Measurements from ENCODE around the gene RP9.

Gene RP9

DNA sequence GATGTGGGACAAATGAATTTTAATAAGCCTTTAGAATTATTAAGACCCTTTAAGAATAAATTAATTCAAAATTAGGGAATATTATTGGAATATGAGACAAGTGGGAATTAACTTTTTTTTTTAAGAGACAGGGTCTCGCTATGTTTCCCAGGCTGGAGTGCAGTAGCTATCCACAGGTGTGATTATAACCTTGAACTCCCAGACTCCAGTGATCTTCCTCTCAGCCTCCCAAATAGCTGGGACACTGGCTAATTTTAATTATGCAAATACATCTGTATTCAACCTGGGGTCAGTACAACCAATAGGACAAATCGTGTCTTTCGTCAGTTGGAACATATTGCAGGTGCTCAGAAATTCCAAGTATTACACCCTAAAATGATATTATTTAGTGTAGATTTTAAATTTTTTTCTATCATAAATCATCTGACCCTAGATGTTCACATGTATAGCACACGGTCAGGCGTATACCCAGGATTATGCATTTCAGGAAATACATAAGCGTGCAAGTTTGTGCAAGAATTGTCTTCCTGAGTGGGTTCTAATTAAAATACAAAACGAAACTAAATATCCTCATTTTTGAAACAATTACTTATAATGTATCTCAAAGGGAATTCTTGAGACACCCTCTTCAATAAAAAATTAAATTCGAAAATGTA lies 47.8 kb downstream of the RP9 start:
- DNase-seq = peak; percentile 20

GRCh38 chr7:33059635-33060034 lies 49.6 kb downstream of the RP9 start:
- no peak for DNase-seq

DNA sequence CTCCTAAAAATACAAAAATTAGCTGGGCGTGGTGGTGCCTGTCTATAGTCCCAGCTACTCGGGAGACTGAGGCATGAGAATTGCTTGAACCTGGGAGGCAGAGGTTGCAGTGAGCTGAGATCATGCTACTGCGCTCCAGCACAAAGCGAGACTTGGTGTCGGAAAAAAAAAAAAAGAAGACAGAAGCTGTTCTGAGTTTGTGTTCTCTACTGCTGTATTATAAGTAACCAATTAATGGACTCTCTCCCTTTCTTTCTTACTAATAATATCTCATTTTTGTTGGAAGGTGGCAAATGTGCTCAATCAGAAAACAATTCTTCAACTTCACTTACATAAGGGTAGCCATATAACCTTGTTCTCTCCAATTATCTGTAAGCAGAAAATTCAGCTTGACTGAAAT lies 54.0 kb downstream of the RP9 start:
- DNase-seq = no peak

- DNase-seq = peak; percentile 50
These were observed 54.8 kb downstream of the RP9 start for GRCh38 chr7:33054261-33054964.

GRCh38 chr7:33053721-33054120 lies 55.5 kb downstream of the RP9 start:
- DNase-seq = peak; percentile 47

DNA sequence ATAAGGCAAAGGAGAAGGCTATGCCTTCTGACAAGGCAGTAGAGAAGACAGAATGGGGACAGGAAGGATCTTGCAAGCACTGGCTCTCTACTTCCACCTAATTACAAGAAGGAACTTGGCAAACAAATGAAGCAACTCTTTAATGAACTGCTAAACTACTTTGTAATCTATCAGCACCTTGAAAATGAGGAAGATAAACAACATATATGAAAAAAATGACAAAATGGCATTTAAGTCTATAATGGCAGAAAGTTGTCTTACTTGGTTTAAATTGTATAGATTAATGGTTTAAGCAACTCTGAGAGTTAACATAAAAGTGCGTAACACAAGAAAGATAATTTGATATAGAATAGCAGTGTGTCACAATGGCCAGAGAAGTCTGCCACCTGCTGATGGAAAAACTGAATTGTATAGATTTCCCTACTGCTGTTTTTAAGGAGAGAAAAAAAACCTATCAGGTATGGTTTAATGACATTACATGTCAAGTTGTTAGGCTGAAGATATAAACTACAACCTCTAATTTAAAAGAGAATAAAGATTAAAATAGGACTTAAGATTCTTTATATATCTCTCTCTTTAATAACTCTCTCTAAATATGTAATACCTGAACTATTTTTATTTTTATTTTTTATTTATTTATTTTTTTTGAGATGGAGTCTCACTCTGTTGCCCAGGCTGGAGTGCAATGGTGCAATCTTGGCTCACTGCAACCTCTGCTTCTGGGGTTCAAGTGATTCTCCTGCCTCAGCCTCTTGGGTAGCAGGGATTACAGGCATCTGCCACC lies 58.5 kb downstream of the RP9 start:
- peak; percentile 74 for DNase-seq

GRCh38 chr7:33048704-33049103 lies 60.5 kb downstream of the RP9 start:
- no peak for DNase-seq

DNA sequence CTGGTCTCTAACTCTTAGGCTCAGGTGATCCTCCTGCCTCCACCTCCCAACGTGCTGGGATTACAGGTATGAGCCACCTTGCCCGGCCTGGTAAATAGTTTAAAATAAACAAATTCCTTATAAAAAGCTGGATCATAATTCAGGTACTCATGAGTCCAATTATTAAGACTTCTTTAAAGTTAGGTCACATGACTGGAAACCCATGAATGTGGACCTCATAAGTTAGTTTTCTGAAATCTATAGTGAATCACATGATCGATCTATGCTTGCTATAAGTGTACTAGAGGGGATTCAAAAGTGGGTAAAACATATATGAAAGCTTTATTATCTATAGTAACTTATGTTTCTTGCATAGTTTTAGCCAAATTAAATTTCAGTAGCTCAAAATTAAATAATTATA lies 60.9 kb downstream of the RP9 start:
- DNase-seq = no peak

GRCh38 chr7:33044986-33045385 lies 64.2 kb downstream of the RP9 start:
- no peak for DNase-seq
